GM18868 (cell line): ENCODE results near the gene SCN4A.
"Not testable (repeated sequence)": the region's sequence is repeated elsewhere in the genome, so short reads cannot be mapped to it uniquely, and the experiment has no call there.

Experiments
- ATAC-seq: cut with Tn5 transposase; IDR thresholded peaks from one replicate; pipeline ENCODE4 v1.9.1; 2021; ENCODE audit warnings: mild to moderate bottlenecking, moderate library complexity; ENCODE audit not compliant: unreplicated experiment

SCN4A gene

GRCh38 chr17:63918305-63918704 lies 54.4 kb downstream of the SCN4A start:
- no peak for ATAC-seq

- ATAC-seq, result no peak
Observed at GRCh38 chr17:63917646-63918045, 55.1 kb downstream of the SCN4A start.

GRCh38 chr17:63917206-63917605 lies 55.5 kb downstream of the SCN4A start:
- ATAC-seq, result not testable (repeated sequence)

DNA sequence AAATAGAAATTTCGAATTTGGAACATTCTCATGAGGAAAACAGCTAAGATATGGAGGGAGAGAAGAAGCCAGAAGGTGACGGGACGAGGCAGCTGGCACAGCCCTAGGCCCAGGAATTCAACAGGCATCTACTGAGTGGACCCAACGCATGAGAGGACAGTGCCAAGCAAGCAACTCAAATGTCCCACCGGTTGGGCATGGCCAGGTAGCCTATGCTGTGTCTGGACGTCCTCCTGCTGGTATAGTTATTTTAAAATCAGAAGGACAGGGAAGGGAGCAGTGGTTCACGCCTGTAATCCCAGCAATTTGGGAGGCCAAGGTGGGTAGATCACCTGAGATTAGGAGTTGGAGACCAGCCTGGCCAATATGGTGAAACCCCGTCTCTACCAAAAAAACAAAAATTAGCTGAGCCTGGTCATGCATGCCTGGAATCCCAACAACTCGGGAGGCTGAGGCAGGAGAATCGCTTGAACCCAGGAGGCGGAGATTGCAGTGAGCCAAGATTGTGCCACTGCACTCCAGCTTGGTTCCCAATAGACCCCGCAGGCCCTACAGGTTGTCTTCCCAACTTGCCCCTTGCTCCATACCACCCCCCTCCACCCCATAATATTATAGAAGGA lies 56.0 kb downstream of the SCN4A start:
- ATAC-seq, result no peak

- not testable (repeated sequence) for ATAC-seq
Observed at GRCh38 chr17:63915753-63916152, 57.0 kb downstream of the SCN4A start.

- ATAC-seq, result no peak
Observed at GRCh38 chr17:63914471-63914870, 58.2 kb downstream of the SCN4A start.

- ATAC-seq, result no peak
Observed at GRCh38 chr17:63911657-63912100, 61.0 kb downstream of the SCN4A start.

DNA sequence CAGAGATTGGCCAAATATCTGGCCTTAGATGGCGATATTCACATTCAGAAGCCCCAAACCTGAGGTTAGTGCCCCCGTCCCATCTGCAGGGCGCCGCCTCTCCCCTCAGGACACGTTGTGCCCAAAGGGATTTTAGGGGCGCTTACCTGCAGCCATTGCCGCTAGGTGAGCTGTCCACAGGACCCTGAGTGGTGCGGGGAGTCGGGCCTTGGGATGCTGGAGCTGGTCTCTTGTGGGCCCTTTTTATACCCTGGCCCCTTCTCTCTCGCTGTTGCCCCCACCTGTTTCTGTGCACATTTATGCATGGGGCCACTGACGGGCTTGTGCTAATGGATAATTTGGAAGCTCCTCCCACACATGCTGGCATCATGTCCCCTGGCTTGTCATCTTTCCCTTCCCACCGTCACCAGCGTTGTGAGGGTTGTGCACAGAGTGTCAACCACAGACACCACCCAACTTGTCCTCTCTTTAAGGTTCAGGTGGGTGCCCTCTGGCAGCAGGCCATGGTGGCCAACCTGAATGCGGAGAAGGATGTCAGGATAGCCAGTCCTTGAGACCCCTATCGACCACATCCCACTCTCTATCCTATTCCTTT lies 61.6 kb downstream of the SCN4A start, which contains the start of gene CSHL1:
Gene CSHL1 (minus strand): TSS at position 218 of the 595 bp plus-strand sequence. CDS start 62 bp downstream, at position 156.
- ATAC-seq, result no peak

GRCh38 chr17:63910096-63910495 lies 62.6 kb downstream of the SCN4A start:
- no peak for ATAC-seq

GRCh38 chr17:63909586-63909985 lies 63.1 kb downstream of the SCN4A start:
- not testable (repeated sequence) for ATAC-seq

DNA sequence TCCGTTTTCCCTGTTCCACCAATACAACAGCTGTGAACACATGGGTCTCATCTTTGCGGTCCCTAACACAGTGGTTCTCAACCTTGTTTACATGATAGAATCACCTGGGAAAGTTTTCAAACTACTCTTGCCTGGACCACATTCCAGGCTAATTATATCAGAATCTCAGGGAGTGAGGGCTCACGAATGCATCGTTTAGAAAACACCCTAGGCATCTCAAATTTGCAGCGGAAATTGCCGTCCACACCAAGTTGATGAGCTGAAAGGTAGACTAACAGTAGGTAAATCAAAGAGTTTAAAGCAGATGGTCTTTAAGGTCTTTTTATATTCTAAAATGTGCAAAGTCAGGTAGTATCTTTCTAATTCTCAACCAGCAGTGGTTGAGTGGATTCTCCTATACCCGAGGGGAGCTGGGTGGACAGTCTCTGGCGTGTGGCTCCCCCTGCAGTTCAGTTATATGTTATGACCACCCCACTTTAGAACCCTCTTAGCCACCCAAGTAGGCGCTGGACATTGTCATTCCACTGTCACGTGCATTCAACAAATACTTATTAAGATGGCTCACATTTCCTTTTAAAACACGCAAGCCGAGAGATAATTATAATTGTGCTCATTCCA lies 65.4 kb downstream of the SCN4A start:
- not testable (repeated sequence) for ATAC-seq

GRCh38 chr17:63904796-63905195 lies 67.9 kb downstream of the SCN4A start:
- not testable (repeated sequence) for ATAC-seq

DNA sequence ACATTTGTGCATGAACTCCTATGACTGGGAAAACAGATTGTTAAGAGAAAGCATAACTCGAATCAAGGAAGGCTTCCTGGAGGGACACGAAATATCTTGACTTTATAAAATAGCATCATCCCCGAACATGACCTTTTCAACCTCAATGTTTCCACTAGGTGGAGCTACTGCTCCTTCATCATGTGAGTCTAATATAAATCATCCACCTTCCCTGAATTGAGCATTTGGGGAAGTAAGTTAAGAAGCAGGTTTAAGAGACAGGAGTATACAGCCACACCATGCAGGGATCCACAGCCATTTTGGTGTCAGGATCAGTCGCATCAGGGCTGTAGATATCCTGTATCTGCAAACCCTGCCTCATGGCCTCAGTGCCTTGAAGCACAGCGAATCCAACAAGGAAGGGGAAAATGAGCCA lies 68.9 kb downstream of the SCN4A start:
- not testable (repeated sequence) for ATAC-seq

DNA sequence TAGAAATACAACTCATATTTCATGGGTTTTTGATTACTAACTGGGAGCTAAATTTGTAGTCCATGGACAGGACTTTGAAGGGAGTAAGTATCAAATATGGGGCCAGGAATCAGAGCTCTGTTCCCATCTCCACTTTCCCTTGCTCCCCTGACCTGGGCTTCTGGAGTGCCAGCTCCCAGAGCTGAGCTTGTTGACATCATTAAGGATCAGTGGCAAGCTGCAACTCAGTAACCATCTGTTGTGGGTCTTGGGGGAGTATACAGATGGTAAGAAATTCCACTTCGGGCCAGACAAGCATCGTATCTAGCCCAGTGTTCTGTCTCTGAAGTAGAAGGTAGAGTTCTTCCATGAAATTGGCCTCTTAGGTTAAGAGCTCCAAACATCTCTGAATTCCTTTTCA lies 70.7 kb downstream of the SCN4A start:
- not testable (repeated sequence) for ATAC-seq

GRCh38 chr17:63898899-63899798 lies 73.6 kb downstream of the SCN4A start:
- not testable (repeated sequence) for ATAC-seq

GRCh38 chr17:63896524-63897354 lies 76.0 kb downstream of the SCN4A start, which contains the start of gene CSH1:
TSS of gene CSH1 (minus strand) at chr17:63896574. CDS start at chr17:63896511, 63 bp downstream.
- peak; percentile 67 for ATAC-seq

GRCh38 chr17:63894821-63895220 lies 77.9 kb downstream of the SCN4A start:
- ATAC-seq, result not testable (repeated sequence)

GRCh38 chr17:63894021-63894420 lies 78.7 kb downstream of the SCN4A start:
- not testable (repeated sequence) for ATAC-seq

DNA sequence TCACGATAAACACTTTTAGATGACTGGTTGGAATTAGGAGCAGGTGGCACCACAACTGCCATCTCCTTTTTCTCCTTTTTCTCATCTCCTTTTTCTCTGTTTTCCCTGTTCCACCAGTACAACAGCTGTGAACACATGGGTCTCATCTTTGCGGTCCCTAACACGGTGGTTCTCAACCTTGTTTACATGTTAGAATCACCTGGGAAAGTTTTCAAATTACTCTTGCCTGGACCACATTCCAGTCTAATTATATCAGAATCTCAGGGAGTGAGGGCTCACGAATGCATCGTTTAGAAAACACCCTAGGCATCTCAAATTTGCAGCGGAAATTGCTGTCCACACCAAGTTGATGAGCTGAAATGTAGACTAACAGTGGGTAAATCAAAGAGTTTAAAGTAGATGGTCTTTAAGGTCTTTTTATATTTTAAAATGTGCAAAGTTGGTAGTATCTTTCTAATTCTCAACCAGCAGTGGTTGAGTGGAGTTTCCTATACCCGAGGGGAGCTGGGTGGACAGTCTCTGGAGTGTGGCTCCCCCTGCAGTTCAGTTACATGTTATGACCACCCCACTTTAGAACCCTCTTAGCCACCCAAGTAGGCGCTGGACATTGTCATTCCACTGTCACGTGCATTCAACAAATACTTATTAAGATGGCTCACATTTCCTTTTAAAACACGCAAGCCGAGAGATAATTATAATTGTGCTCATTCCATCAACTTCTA lies 80.2 kb downstream of the SCN4A start:
- ATAC-seq, result not testable (repeated sequence)
